IMR-90 (cell line): Measurements from ENCODE around the gene BCAS3. TPM values are rescaled to one million over a fixed set of nuclear protein-coding genes. Genes with fewer than 3 reads are reported as not detected.

Source experiments
- ATAC-seq: fragments of 200-7000 bp; cut with Tn5 transposase; 2 replicates; pipeline ENCODE4 v1.9.1; 2020; ENCODE audit warnings: low read depth, mild to moderate bottlenecking, moderate library complexity
- BruUV-seq: library from RNA; stranded (reverse); fragments of 400-500 nt; replicated peaks from 2 replicates; lab custom pipeline; 2021; lab: Mats Ljungman, UMichigan
- CTCF ChIA-PET: fragments of 300-600 bp; formaldehyde crosslinking; extraction: SDS; loops from one replicate; lab custom pipeline; 2021; ENCODE audit warnings: antibody characterized with exemption; lab: Yijun Ruan, JAX
- POLR2A ChIA-PET: fragments of 300-600 bp; sonication (Branson Sonifier 250); formaldehyde crosslinking; loops from one replicate; lab custom pipeline; 2022; ENCODE audit warnings: antibody characterized with exemption; ENCODE audit not compliant: unreplicated experiment; lab: Charles Lee
- DNase-seq: peaks from one replicate; pipeline ENCODE4 v3.0.0; 2013
- H2AFZ ChIP-seq: replicated peaks from 2 replicates; pipeline ENCODE3; 2013; ENCODE audit warnings: low read length, mild to moderate bottlenecking; ENCODE audit not compliant: poor library complexity
- H2AK5ac ChIP-seq: 2 replicates; pipeline ENCODE4 v1.6.1; 2013; ENCODE audit warnings: low read depth, low read length, inconsistent platforms
- H2AK9ac ChIP-seq: replicated peaks from 2 replicates; pipeline ENCODE3; 2013; ENCODE audit warnings: mild to moderate bottlenecking, low read depth, low read length, moderate library complexity; ENCODE audit not compliant: poor library complexity
- H2BK120ac ChIP-seq: 2 replicates; pipeline ENCODE4 v1.6.1; 2013; ENCODE audit warnings: low read depth, low read length, inconsistent platforms
- H2BK15ac ChIP-seq: 3 replicates; pipeline ENCODE4 v1.6.1; 2013; ENCODE audit warnings: low read depth, low read length, inconsistent platforms
- H2BK20ac ChIP-seq: 2 replicates; pipeline ENCODE4 v1.6.1; 2013; ENCODE audit warnings: low read depth, mild to moderate bottlenecking, inconsistent platforms, low read length, moderate library complexity
- H2BK5ac ChIP-seq: 2 replicates; pipeline ENCODE4 v1.6.1; 2013; ENCODE audit warnings: mild to moderate bottlenecking, low read depth, low read length, inconsistent platforms; ENCODE audit not compliant: poor library complexity, severe bottlenecking
- H3K14ac ChIP-seq: replicated peaks from 2 replicates; pipeline ENCODE4 v1.6.1; 2013; ENCODE audit warnings: low read depth, low read length, inconsistent platforms
- H3K18ac ChIP-seq: 2 replicates; pipeline ENCODE4 v1.6.1; 2013; ENCODE audit warnings: low read depth, low read length, control low read depth
- H3K23ac ChIP-seq: 2 replicates; pipeline ENCODE4 v1.6.1; 2013; ENCODE audit warnings: low read depth, low read length, inconsistent platforms
- H3K27ac ChIP-seq: 2 replicates; pipeline ENCODE4 v1.5.1; 2013; ENCODE audit warnings: mild to moderate bottlenecking, control low read depth, low read length; ENCODE audit not compliant: insufficient read depth
- H3K27me3 ChIP-seq: 2 replicates; pipeline ENCODE4 v1.6.1; 2013; ENCODE audit warnings: low read length; ENCODE audit not compliant: control insufficient read depth, insufficient read depth
- H3K36me3 ChIP-seq: 2 replicates; pipeline ENCODE4 v1.6.1; 2013; ENCODE audit warnings: low read length, mixed read lengths; ENCODE audit not compliant: control insufficient read depth, insufficient read depth
- H3K4ac ChIP-seq: 2 replicates; pipeline ENCODE4 v1.6.1; 2013; ENCODE audit warnings: low read depth, low read length, inconsistent platforms
- H3K4me1 ChIP-seq: 2 replicates; pipeline ENCODE4 v1.6.1; 2013; ENCODE audit warnings: low read length, mixed read lengths; ENCODE audit not compliant: control insufficient read depth, insufficient read depth
- H3K4me2 ChIP-seq: 2 replicates; pipeline ENCODE4 v1.6.1; 2013; ENCODE audit warnings: low read depth, mild to moderate bottlenecking, control low read depth, low read length, moderate library complexity
- H3K4me3 ChIP-seq: 2 replicates; pipeline ENCODE4 v1.5.1; 2013; ENCODE audit warnings: low read depth, mild to moderate bottlenecking, control low read depth, low read length, moderate library complexity; ENCODE audit not compliant: insufficient read depth
- H3K56ac ChIP-seq: 2 replicates; pipeline ENCODE4 v1.6.1; 2013; ENCODE audit warnings: low read length, inconsistent platforms; ENCODE audit not compliant: insufficient read depth; ENCODE audit errors: extremely low read depth
- H3K79me1 ChIP-seq, 2 experiments: 2 replicates each; pipeline ENCODE4 v1.6.1; 2013; ENCODE audit warnings: low read length in 2 of 2, inconsistent platforms in 1 of 2, low read depth in 1 of 2
- H3K9ac ChIP-seq: 2 replicates; pipeline ENCODE4 v1.6.1; 2013; ENCODE audit warnings: low read depth, low read length, control low read depth
- H3K9me1 ChIP-seq: 2 replicates; pipeline ENCODE4 v1.6.1; 2013; ENCODE audit warnings: low read length, inconsistent platforms; ENCODE audit not compliant: insufficient read depth
- H3K9me3 ChIP-seq: 2 replicates; pipeline ENCODE4 v1.6.1; 2013; ENCODE audit warnings: low read length; ENCODE audit not compliant: control insufficient read depth, insufficient read depth
- H4K20me1 ChIP-seq: 2 replicates; pipeline ENCODE4 v1.6.1; 2013; ENCODE audit warnings: low read length, inconsistent platforms; ENCODE audit not compliant: insufficient read depth
- H4K5ac ChIP-seq: 2 replicates; pipeline ENCODE4 v1.6.1; 2013; ENCODE audit warnings: mild to moderate bottlenecking, low read depth, low read length, control low read depth
- H4K8ac ChIP-seq, 2 experiments: 2 replicates each; pipeline ENCODE4 v1.6.1; 2013; ENCODE audit warnings: low read depth in 2 of 2, low read length in 2 of 2, control low read depth in 1 of 2, inconsistent platforms in 1 of 2
- H4K91ac ChIP-seq: 2 replicates; pipeline ENCODE4 v1.6.1; 2013; ENCODE audit warnings: low read depth, low read length, inconsistent platforms; ENCODE audit not compliant: insufficient read depth
- BHLHE40 ChIP-seq: fragments of 150-350 bp; IDR thresholded peaks from 2 replicates; pipeline ENCODE4 v1.6.1; 2016; ENCODE audit warnings: mild to moderate bottlenecking, low read depth, low read length
- CEBPB ChIP-seq: IDR thresholded peaks from 2 replicates; pipeline ENCODE4 v1.6.1; 2012; ENCODE audit warnings: low read depth, low read length, improper control_type of control experiment
- CHD1 ChIP-seq: IDR thresholded peaks from 2 replicates; pipeline ENCODE4 v1.6.1; 2012; ENCODE audit warnings: low read depth, low read length, improper control_type of control experiment
- FOS ChIP-seq: fragments of 150-350 bp; IDR thresholded peaks from 2 replicates; pipeline ENCODE4 v1.6.1; 2016; ENCODE audit warnings: low read depth, low read length
- MAZ ChIP-seq: IDR thresholded peaks from 2 replicates; pipeline ENCODE4 v1.6.1; 2012; ENCODE audit warnings: low read depth, mild to moderate bottlenecking, low read length, improper control_type of control experiment, moderate library complexity, borderline replicate concordance
- MXI1 ChIP-seq: IDR thresholded peaks from 2 replicates; pipeline ENCODE4 v1.6.1; 2012; ENCODE audit warnings: low read depth, mild to moderate bottlenecking, low read length, moderate library complexity, borderline replicate concordance
- NFE2L2 ChIP-seq: fragments of 150-350 bp; IDR thresholded peaks from 2 replicates; pipeline ENCODE4 v1.6.1; 2016; ENCODE audit warnings: low read depth, mild to moderate bottlenecking, low read length
- POLR2A ChIP-seq: IDR thresholded peaks from 2 replicates; pipeline ENCODE4 v1.6.1; 2012; ENCODE audit warnings: mild to moderate bottlenecking, low read depth, low read length
- RAD21 ChIP-seq: IDR thresholded peaks from 2 replicates; pipeline ENCODE4 v1.6.1; 2012; ENCODE audit warnings: low read length, improper control_type of control experiment
- RFX5 ChIP-seq: IDR thresholded peaks from 2 replicates; pipeline ENCODE4 v1.8.0; 2012; ENCODE audit warnings: low read depth, mild to moderate bottlenecking, low read length, moderate library complexity
- SMC3 ChIP-seq: fragments of 150-350 bp; IDR thresholded peaks from 2 replicates; pipeline ENCODE4 v1.6.1; 2016; ENCODE audit warnings: low read depth, mild to moderate bottlenecking, antibody characterized with exemption, low read length, moderate library complexity
- USF2 ChIP-seq: fragments of 150-350 bp; IDR thresholded peaks from 2 replicates; pipeline ENCODE4 v1.6.1; 2017; ENCODE audit warnings: mild to moderate bottlenecking, antibody characterized with exemption, low read length, low read depth
- WGBS, 2 experiments: methylation state at CpG; one replicate each; pipeline versions ENCODE4 v1.1.5 to v1.1.7; 2013; ENCODE audit warnings: missing lambda C conversion rate in 2 of 2; ENCODE audit not compliant: insufficient read length in 1 of 2; ENCODE audit errors: extremely low coverage in 2 of 2; 5-methylcytosine and 5-hydroxymethylcytosine counted together
- dilution Hi-C: fragments of 300-500 bp; cut with HindIII; formaldehyde crosslinking; loops from one replicate; pipeline ENCODE4 v1.14.3; 2018; ENCODE audit warnings: low sequenced_read_pairs; ENCODE audit not compliant: unreplicated experiment
- in situ Hi-C: fragments of 300-500 bp; cut with MboI; formaldehyde crosslinking; loops from 3 replicates; pipeline ENCODE4 v1.14.3; 2019; ENCODE audit warnings: low sequenced_read_pairs, inconsistent platforms, mixed read lengths
- intact Hi-C: fragments of 100-400 bp; cut with micrococcal nuclease; formaldehyde crosslinking; loops from 2 replicates; pipeline ENCODE4 v1.10.0; 2022
- polyA plus RNA-seq, 3 experiments: library from polyadenylated mRNA; depleted of rRNA; stranded (reverse); fragments of >200 nt; gene quantifications; 2 replicates each; pipeline ENCODE4 v1.2.3, GENCODE V29; 2012; ENCODE audit warnings: low replicate concordance in 1 of 3
- total RNA-seq: library from RNA; depleted of rRNA; stranded (reverse); fragments of >200 nt; gene quantifications from 2 replicates; pipeline ENCODE4 v1.2.3, GENCODE V29; 2012
- TF ChIP-seq, protein P1 (sequence below): conservative IDR thresholded peaks from 2 replicates; pipeline ENCODE4 v1.5.1; 2012; ENCODE audit warnings: mild to moderate bottlenecking, low read depth, low read length, improper control_type of control experiment
- TF ChIP-seq, protein P2 (sequence below): fragments of 150-350 bp; IDR thresholded peaks from 2 replicates; pipeline ENCODE4 v1.6.1; 2016; ENCODE audit warnings: low read depth, mild to moderate bottlenecking, low read length, moderate library complexity, borderline replicate concordance

BCAS3 gene
- total and polyA plus RNA-seq, 2 of the 4 experiments (the other 2 are of a cell fraction), result 6.3 to 27.1 TPM

DNA sequence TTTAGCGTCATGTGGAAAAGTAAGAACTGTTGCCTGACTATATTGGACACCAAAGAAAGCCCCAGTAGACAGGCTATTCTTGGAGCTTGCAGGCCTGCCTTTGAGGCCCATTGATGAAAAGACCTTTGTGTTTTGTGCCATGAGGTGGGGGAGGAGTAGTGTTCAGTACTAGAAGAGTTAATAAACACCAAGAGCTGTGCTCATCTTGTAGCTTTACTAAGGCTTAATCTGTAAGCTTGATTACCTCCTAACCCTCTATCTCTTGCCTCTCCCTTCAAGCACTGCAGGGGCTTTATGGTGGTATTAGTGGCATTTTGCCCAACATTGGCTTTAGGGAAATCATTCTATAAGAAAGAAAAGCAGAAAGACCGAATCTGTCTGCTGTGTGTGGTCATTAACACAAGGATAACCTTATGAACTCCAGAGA is 501.7 kb downstream of the BCAS3 start:
- H3K27me3 ChIP-seq, result no peaks in the 10 kb centered on the region
- BruUV-seq, result no TSS peak
- no peak overlapping the region for H3K56ac ChIP-seq
- no peak overlapping the region for H4K91ac ChIP-seq
- H3K27ac ChIP-seq, result no peak overlapping the region
- no peak for ATAC-seq
- H4K8ac ChIP-seq, result no peak overlapping the region
- no peak overlapping the region for H4K5ac ChIP-seq
- no peak for DNase-seq
- no peak overlapping the region for H3K14ac ChIP-seq
- no peak overlapping the region for H2AK5ac ChIP-seq
- dilution Hi-C loops, result no loop called here
- no peak overlapping the region for H2BK15ac ChIP-seq
- H3K9me1 ChIP-seq, result no peaks in the 10 kb centered on the region
- intact Hi-C loops, result no loop called here
- ChIA-PET POLR2A (no interaction called here), CTCF (interaction anchor here (1.3 kb wide), 1 partner anchor 109 kb away, joined by 5 read pairs; no protein-coding TSS in a partner anchor)
- no peak overlapping the region for H2BK120ac ChIP-seq
- H3K18ac ChIP-seq, result no peak overlapping the region
- no peak overlapping the region for H3K9ac ChIP-seq
- no peak overlapping the region for H2BK20ac ChIP-seq
- no peak overlapping the region for H2AFZ ChIP-seq
- H3K4me1 ChIP-seq, result no peaks in the 10 kb centered on the region
- no peaks in the 10 kb centered on the region for H3K79me1 ChIP-seq
- H4K20me1 ChIP-seq, result no peaks in the 10 kb centered on the region
- no peak overlapping the region for H3K4ac ChIP-seq
- no peaks in the 10 kb centered on the region for H3K36me3 ChIP-seq
- no peak overlapping the region for H3K4me3 ChIP-seq
- in situ Hi-C loops, result no loop called here
- TF ChIP-seq FOS (no peak), POLR2A (no peak), USF2 (no peak), CHD1 (no peak), MAZ (no peak), NFE2L2 (no peak), BHLHE40 (no peak), MXI1 (no peak), RAD21 (no peak), CEBPB (no peak), RFX5 (no peak), SMC3 (no peak)
- TF ChIP-seq, protein P1, sequence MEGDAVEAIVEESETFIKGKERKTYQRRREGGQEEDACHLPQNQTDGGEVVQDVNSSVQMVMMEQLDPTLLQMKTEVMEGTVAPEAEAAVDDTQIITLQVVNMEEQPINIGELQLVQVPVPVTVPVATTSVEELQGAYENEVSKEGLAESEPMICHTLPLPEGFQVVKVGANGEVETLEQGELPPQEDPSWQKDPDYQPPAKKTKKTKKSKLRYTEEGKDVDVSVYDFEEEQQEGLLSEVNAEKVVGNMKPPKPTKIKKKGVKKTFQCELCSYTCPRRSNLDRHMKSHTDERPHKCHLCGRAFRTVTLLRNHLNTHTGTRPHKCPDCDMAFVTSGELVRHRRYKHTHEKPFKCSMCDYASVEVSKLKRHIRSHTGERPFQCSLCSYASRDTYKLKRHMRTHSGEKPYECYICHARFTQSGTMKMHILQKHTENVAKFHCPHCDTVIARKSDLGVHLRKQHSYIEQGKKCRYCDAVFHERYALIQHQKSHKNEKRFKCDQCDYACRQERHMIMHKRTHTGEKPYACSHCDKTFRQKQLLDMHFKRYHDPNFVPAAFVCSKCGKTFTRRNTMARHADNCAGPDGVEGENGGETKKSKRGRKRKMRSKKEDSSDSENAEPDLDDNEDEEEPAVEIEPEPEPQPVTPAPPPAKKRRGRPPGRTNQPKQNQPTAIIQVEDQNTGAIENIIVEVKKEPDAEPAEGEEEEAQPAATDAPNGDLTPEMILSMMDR, result no peak
- TF ChIP-seq, protein P2, sequence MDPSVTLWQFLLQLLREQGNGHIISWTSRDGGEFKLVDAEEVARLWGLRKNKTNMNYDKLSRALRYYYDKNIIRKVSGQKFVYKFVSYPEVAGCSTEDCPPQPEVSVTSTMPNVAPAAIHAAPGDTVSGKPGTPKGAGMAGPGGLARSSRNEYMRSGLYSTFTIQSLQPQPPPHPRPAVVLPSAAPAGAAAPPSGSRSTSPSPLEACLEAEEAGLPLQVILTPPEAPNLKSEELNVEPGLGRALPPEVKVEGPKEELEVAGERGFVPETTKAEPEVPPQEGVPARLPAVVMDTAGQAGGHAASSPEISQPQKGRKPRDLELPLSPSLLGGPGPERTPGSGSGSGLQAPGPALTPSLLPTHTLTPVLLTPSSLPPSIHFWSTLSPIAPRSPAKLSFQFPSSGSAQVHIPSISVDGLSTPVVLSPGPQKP, result no peak
- no peak overlapping the region for H3K4me2 ChIP-seq
- no peaks in the 10 kb centered on the region for H3K9me3 ChIP-seq
- WGBS, 2 experiments, result 50% methylated on average over 1 of the region's 2 CpGs; no CpG with 5 or more reads in 1 of the 2 experiments
- no peak overlapping the region for H2AK9ac ChIP-seq
- no peak overlapping the region for H2BK5ac ChIP-seq
- H3K23ac ChIP-seq, result no peak overlapping the region
